K562 (cell line): Measurements from ENCODE around the gene COL5A1. TPM values are rescaled to one million over a fixed set of nuclear protein-coding genes. Genes with fewer than 3 reads are reported as not detected.

Source experiments
- ATAC-seq: fragments of 200-7000 bp; cut with Tn5 transposase; 3 replicates; pipeline ENCODE4 v1.9.1; 2020; ENCODE audit warnings: moderate library complexity
- BruUV-seq: library from RNA; stranded (reverse); fragments of 400-500 nt; replicated peaks from 2 replicates; lab custom pipeline; 2021; lab: Mats Ljungman, UMichigan
- CTCF ChIA-PET: fragments of 300-600 bp; formaldehyde crosslinking; extraction: SDS; loops from one replicate; lab custom pipeline; 2021; ENCODE audit warnings: low intra/inter-chr PET ratio; lab: Yijun Ruan, JAX
- POLR2A ChIA-PET: fragments of 300-600, 350-650 bp; sonication (Branson Sonifier 250); formaldehyde crosslinking; extraction: SDS; loops from one replicate; lab custom pipeline; 2021; ENCODE audit warnings: antibody characterized with exemption, inconsistent platforms; lab: Yijun Ruan, JAX
- DNase-seq, 4 experiments: peaks; one replicate each; pipeline versions ENCODE4 v3.0.0 to v3.0.0-alpha.2; 2011 to 2018; ENCODE audit warnings: low spot score in 3 of 4, mixed read lengths in 3 of 4; ENCODE audit errors: extremely low read depth in 1 of 4
- FAIRE-seq: peaks from 2 replicates; lab custom pipeline; 2011; peaks lifted over from hg19 to GRCh38; lab: Jason Lieb, UNC
- H2AFZ ChIP-seq: 2 replicates; pipeline ENCODE4 v1.6.0; 2011; ENCODE audit warnings: low read depth, low read length, control low read depth, inconsistent platforms
- H3K27ac ChIP-seq: fragments of 200-600 bp; 3 replicates; pipeline ENCODE4 v1.8.0; 2011; ENCODE audit warnings: low read depth, mild to moderate bottlenecking, control low read depth, inconsistent platforms, low read length, moderate library complexity, mixed read lengths; ENCODE audit errors: extremely low read depth
- H3K27me3 ChIP-seq, 2 experiments: fragments of 300-600 bp in 1 of 2; 2 replicates in 1 of 2; 3 replicates in 1 of 2; pipeline versions ENCODE4 v1.6.0 to v1.8.0; 2011; ENCODE audit warnings: inconsistent platforms in 2 of 2, low read length in 2 of 2, mild to moderate bottlenecking in 1 of 2, mixed read lengths in 1 of 2, moderate library complexity in 1 of 2; ENCODE audit not compliant: control insufficient read depth in 2 of 2, insufficient read depth in 2 of 2
- H3K36me3 ChIP-seq: fragments of 300-600 bp; 3 replicates; pipeline ENCODE4 v1.8.0; 2011; ENCODE audit warnings: mild to moderate bottlenecking, low read length, inconsistent platforms; ENCODE audit not compliant: control insufficient read depth, insufficient read depth
- H3K4me1 ChIP-seq, 2 experiments: fragments of 200-600 bp in 1 of 2; replicated peaks in 1 of 2; 2 replicates in 1 of 2; 3 replicates in 1 of 2; pipeline versions ENCODE4 v1.5.1 to v1.8.0; 2011; ENCODE audit warnings: inconsistent platforms in 2 of 2, low read length in 2 of 2, mild to moderate bottlenecking in 1 of 2, mixed read lengths in 1 of 2, moderate library complexity in 1 of 2; ENCODE audit not compliant: control insufficient read depth in 2 of 2, insufficient read depth in 2 of 2
- H3K4me2 ChIP-seq: 2 replicates; pipeline ENCODE4 v1.6.1; 2011; ENCODE audit warnings: low read length, control low read depth, inconsistent platforms, mixed read lengths; ENCODE audit not compliant: insufficient read depth
- H3K4me3 ChIP-seq: fragments of 200-600 bp; sonication (generic), shearing (Covaris generic); 2 replicates; pipeline ENCODE4 v1.5.1; 2016; ENCODE audit warnings: control low read depth, inconsistent platforms
- H3K79me2 ChIP-seq: fragments of 200-600 bp; 3 replicates; pipeline ENCODE4 v1.8.0; 2011; ENCODE audit warnings: low read length, inconsistent platforms; ENCODE audit not compliant: control insufficient read depth, insufficient read depth
- H3K9ac ChIP-seq, 2 experiments: 2 replicates each; pipeline versions ENCODE4 v1.6.0 to v1.6.1; 2011; ENCODE audit warnings: low read depth in 2 of 2, low read length in 2 of 2, control low read depth in 1 of 2, inconsistent platforms in 1 of 2, mild to moderate bottlenecking in 1 of 2, mixed read lengths in 1 of 2; ENCODE audit not compliant: insufficient read depth in 1 of 2
- H3K9me1 ChIP-seq: one replicate; pipeline ENCODE4 v1.6.0; 2011; ENCODE audit warnings: inconsistent platforms, mild to moderate bottlenecking, low read length, moderate library complexity; ENCODE audit not compliant: control insufficient read depth, insufficient read depth
- H3K9me3 ChIP-seq: replicated peaks from 2 replicates; pipeline ENCODE4 v1.5.1; 2011; ENCODE audit warnings: low read depth, low read length, inconsistent platforms; ENCODE audit not compliant: control insufficient read depth, insufficient read depth
- H4K20me1 ChIP-seq: replicated peaks from 2 replicates; pipeline ENCODE4 v1.6.1; 2011; ENCODE audit warnings: low read length, inconsistent platforms, mixed read lengths; ENCODE audit not compliant: control insufficient read depth, insufficient read depth
- NR0B1 ChIP-seq: fragments of 450-650 bp; IDR thresholded peaks from one replicate; pipeline ENCODE4 v1.6.1; 2018; ENCODE audit warnings: mild to moderate bottlenecking, moderate library complexity; ENCODE audit not compliant: partially characterized antibody
- PML ChIP-seq: IDR thresholded peaks from 2 replicates; pipeline ENCODE4 v1.6.1; 2012; ENCODE audit warnings: low read length, inconsistent platforms
- TEAD4 ChIP-seq, 2 experiments: sonication (generic) in 1 of 2; formaldehyde crosslinking in 1 of 2; IDR thresholded peaks; 2 replicates each; pipeline versions ENCODE4 v1.6.1 to v1.8.0; 2012 to 2022; ENCODE audit warnings: borderline replicate concordance in 1 of 2, inconsistent platforms in 1 of 2, low read length in 1 of 2, mild to moderate bottlenecking in 1 of 2, missing genetic modification reagents in 1 of 2
- ZNF23 ChIP-seq: fragments of 250-450 bp; sonication (Bioruptor Pico); IDR thresholded peaks from 2 replicates; pipeline ENCODE4 v1.4.0; 2020; ENCODE audit warnings: mild to moderate bottlenecking
- ZNF830 ChIP-seq: fragments of 250-450 bp; sonication (Bioruptor Pico); IDR thresholded peaks from 2 replicates; pipeline ENCODE4 v1.5.0; 2021; ENCODE audit warnings: mild to moderate bottlenecking
- WGBS: fragments of 100-300 bp; shearing (Covaris generic); methylation state at CpG from one replicate; pipeline ENCODE4 v1.1.6; 2016; ENCODE audit warnings: low coverage, mixed read lengths; ENCODE audit not compliant: insufficient coverage; ENCODE audit errors: missing lambda C conversion rate; 5-methylcytosine and 5-hydroxymethylcytosine counted together
- in situ Hi-C: fragments of 300-500 bp; cut with MboI; formaldehyde crosslinking; loops from 4 replicates; pipeline ENCODE4 v1.15.0; 2018; ENCODE audit warnings: inconsistent platforms, mixed read lengths
- intact Hi-C: fragments of 100-400 bp; cut with micrococcal nuclease; formaldehyde crosslinking; loops from 2 replicates; pipeline ENCODE4 v1.14.2; 2022
- polyA plus RNA-seq, 8 experiments: library from polyadenylated mRNA; depleted of rRNA in 4 of 8; stranded (reverse) in 5 of 8; unstranded in 3 of 8; fragments of >200 nt; fragmentation: Nextera tagmentation in 2 of 8; fragmentation: Illumina TruSeq in 1 of 8; extraction: Ambion mirVana in 2 of 8; extraction: Trizol in 1 of 8; gene quantifications; 2 replicates each; pipeline versions ENCODE4 v1.2.1 to v1.2.3, GENCODE V29; 2011 to 2014; ENCODE audit warnings: inconsistent platforms in 1 of 8, missing spikeins in 1 of 8
- total RNA-seq, 7 experiments: library from RNA; depleted of rRNA in 6 of 7; stranded (reverse); fragments of >200 nt in 6 of 7; fragmentation: Illumina TruSeq in 2 of 7; extraction: Trizol in 2 of 7; gene quantifications; 2 replicates each; pipeline versions ENCODE4 v1.2.1 to v1.2.3, GENCODE V29; 2011 to 2021; ENCODE audit warnings: low replicate concordance in 1 of 7

The COL5A1 gene
- total and polyA plus RNA-seq, 9 of the 15 experiments (the other 6 are each of a cell fraction or from before 2014, with no cell fraction given) = under 0.01 to 0.13 (median 0.04) TPM; not detected in 6

- in situ Hi-C loops = no loop called here
- Histone ChIP-seq H2AFZ (no peak overlapping the region), H3K4me1 (peaks cover 0 to 9% of the 10 kb centered on the region in 2 experiments; a peak in 2 of 5 replicates), H3K9ac (no peak overlapping the region), H3K4me2 (no peak overlapping the region), H3K9me1 (no peaks in the 10 kb centered on the region)
- ATAC-seq = no peak
- POLR2A ChIA-PET = interaction anchor here (0.6 kb wide), 1 partner anchor 25 kb away, joined by 3 read pairs; no protein-coding TSS in a partner anchor
- BruUV-seq = no TSS peak
- WGBS = 2% methylated on average over 12 of the region's 13 CpGs
- CTCF ChIA-PET = no interaction called here
- intact Hi-C loops = no loop called here
- TF ChIP-seq PML (no peak), ZNF23 (CRISPR knock-in tag) (no peak), ZNF830 (no peak), NR0B1 (no peak), TEAD4 (IDR thresholded peaks at IDR 0.05; ENCODE audit: low read length) (no peak), TEAD4 (CRISPR knock-in tag; IDR thresholded peaks at IDR 0.05; ENCODE audit: borderline replicate concordance) (no peak)
- TF ChIP-seq, all 486 proteins: peak for 0
- Histone ChIP-seq H4K20me1 (peaks cover 4% of the 10 kb centered on the region; the same call in 1 of the 2 replicates), H3K27ac (no peak overlapping the region), H3K9me3 (no peaks in the 10 kb centered on the region), H3K4me3 (no peak overlapping the region), H3K27me3 (peaks cover 9 to 66% of the 10 kb centered on the region in 2 experiments; a peak in 4 of 5 replicates), H3K79me2 (no peaks in the 10 kb centered on the region), H3K36me3 (no peaks in the 10 kb centered on the region)
- no peak for FAIRE-seq
- no peak for DNase-seq
Observed at GRCh38 chr9:134638502-134639090, 3.0 kb upstream of the COL5A1 start.
